Measurements from ENCODE around the gene GRK1.

GRK1 gene

GRCh38 chr13:113783200-113783881 is 116.3 kb downstream of the GRK1 start:
- DNase-seq: no peak

- DNase-seq: no peak
Observed at GRCh38 chr13:113783966-113784644, 117.1 kb downstream of the GRK1 start.

GRCh38 chr13:113784645-113785024 is 117.6 kb downstream of the GRK1 start:
- no peak for DNase-seq

DNA sequence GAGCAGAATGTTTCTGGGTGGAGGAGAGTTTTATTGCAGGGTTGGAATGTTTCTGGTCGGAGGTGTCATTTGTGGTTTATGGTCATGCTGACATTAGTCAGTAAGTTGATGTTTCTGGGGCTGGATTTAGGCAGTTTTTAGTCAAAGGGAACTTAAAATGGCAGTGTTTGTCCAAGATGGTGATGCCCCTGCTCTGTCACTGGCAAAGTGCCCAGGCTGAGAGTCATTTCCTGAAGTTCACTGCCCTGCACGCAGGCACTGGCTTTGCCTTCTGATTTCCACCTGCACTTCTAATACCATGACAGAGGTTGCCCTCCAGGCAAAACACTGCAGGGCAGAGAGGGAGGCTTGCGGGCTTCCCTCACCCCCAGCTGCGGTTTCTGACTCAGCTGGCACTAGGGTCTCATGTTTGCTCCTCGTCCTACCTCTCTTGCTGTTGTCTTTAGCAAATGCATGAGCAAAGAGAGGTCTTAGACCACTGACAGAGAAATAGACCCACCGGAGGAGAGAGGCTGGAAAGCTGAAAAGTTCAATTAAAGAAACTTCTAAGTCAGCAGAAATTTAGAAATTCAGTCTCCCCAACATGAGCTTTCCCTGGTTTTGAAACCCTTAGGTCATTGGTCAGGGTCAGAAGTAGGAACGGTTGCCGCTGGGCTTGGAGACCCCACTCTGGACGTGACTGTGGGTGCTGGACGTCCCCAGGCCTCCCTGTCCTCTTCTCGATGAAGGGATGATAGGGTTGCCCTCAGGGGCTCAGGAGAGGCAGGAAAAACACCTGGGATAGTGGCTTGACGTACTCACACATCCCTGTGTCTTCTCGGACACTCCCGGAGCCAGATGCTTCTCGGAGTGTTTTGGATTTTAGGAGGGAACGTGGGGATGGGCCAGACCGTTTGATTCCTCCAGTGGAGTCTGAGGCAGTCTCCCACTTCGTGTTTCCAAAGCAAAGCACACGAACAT is 118.3 kb downstream of the GRK1 start:
- DNase-seq: no peak

GRCh38 chr13:113786262-113786841 is 119.3 kb downstream of the GRK1 start:
- DNase-seq: no peak

All from stimulated activated CD8-positive, alpha-beta memory T cell treated with anti-CD3 and anti-CD28 coated beads, Interleukin-4, amount 100 ng/mL, for 48 hours (primary cell).